Keratinocyte (primary cell): Measurements from ENCODE around the gene CYB5R4. TPM values are rescaled to one million over a fixed set of nuclear protein-coding genes. Genes with fewer than 3 reads are reported as not detected.
A peak's percentile ranks its signal among the peaks of the same experiment; 100 is the strongest.

Source experiments
- DNase-seq: peaks from one replicate; pipeline ENCODE4 v3.0.0-alpha.2; 2011; ENCODE audit warnings: low read depth, missing footprints, low spot score
- FAIRE-seq: peaks from 2 replicates; lab custom pipeline; 2011; peaks lifted over from hg19 to GRCh38; lab: Jason Lieb, UNC
- H2AFZ ChIP-seq: 2 replicates; pipeline ENCODE4 v1.6.0; 2012; ENCODE audit warnings: low read length, control low read depth, inconsistent platforms; ENCODE audit not compliant: control insufficient read depth
- H3K27ac ChIP-seq: 2 replicates; pipeline ENCODE4 v1.5.1; 2011; ENCODE audit warnings: low read length; ENCODE audit not compliant: control insufficient read depth, insufficient read depth
- H3K27me3 ChIP-seq: 3 replicates; pipeline ENCODE4 v1.6.0; 2011; ENCODE audit warnings: low read length; ENCODE audit not compliant: control insufficient read depth, insufficient read depth; ENCODE audit errors: extremely low read depth
- H3K36me3 ChIP-seq, 2 experiments: 2 replicates in 1 of 2; 3 replicates in 1 of 2; pipeline ENCODE4 v1.5.1; 2011; ENCODE audit warnings: low read length in 2 of 2, mild to moderate bottlenecking in 1 of 2; ENCODE audit not compliant: control insufficient read depth in 2 of 2, insufficient read depth in 2 of 2; ENCODE audit errors: extremely low read depth in 1 of 2
- H3K4me1 ChIP-seq: 3 replicates; pipeline ENCODE4 v1.5.1; 2011; ENCODE audit warnings: low read length; ENCODE audit not compliant: control insufficient read depth, insufficient read depth; ENCODE audit errors: extremely low read depth
- H3K4me2 ChIP-seq: 3 replicates; pipeline ENCODE4 v1.6.0; 2011; ENCODE audit warnings: low read depth, low read length; ENCODE audit not compliant: control insufficient read depth, insufficient read depth; ENCODE audit errors: extremely low read depth
- H3K4me3 ChIP-seq, 3 experiments: fragments of 200-600 bp in 1 of 3; sonication (generic) in 1 of 3; 2 replicates in 2 of 3; 3 replicates in 1 of 3; pipeline ENCODE4 v1.5.1; 2011 to 2016; ENCODE audit warnings: low read length in 3 of 3, mild to moderate bottlenecking in 3 of 3, control low read depth in 2 of 3, inconsistent platforms in 1 of 3, low read depth in 1 of 3, mixed read lengths in 1 of 3, mixed run types in 1 of 3, moderate library complexity in 1 of 3; ENCODE audit not compliant: control insufficient read depth in 2 of 3, insufficient read depth in 2 of 3; ENCODE audit errors: extremely low read depth in 1 of 3
- H3K79me2 ChIP-seq: 2 replicates; pipeline ENCODE4 v1.6.0; 2012; ENCODE audit warnings: low read length; ENCODE audit not compliant: control insufficient read depth, insufficient read depth
- H3K9ac ChIP-seq: 3 replicates; pipeline ENCODE4 v1.6.0; 2011; ENCODE audit warnings: low read length; ENCODE audit not compliant: control insufficient read depth, insufficient read depth; ENCODE audit errors: extremely low read depth
- H3K9me1 ChIP-seq: 3 replicates; pipeline ENCODE4 v1.6.0; 2011; ENCODE audit warnings: low read length; ENCODE audit not compliant: control insufficient read depth, insufficient read depth; ENCODE audit errors: extremely low read depth
- H3K9me3 ChIP-seq: 2 replicates; pipeline ENCODE4 v1.5.1; 2012; ENCODE audit warnings: low read depth, low read length; ENCODE audit not compliant: control insufficient read depth
- H4K20me1 ChIP-seq: 3 replicates; pipeline ENCODE4 v1.6.0; 2011; ENCODE audit warnings: low read length; ENCODE audit not compliant: control insufficient read depth, insufficient read depth; ENCODE audit errors: extremely low read depth
- EZH2 ChIP-seq: IDR thresholded peaks from one replicate; pipeline ENCODE4 v1.6.1; 2012; ENCODE audit warnings: inconsistent platforms, mild to moderate bottlenecking, low read length, moderate library complexity
- dilution Hi-C: fragments of 300-500 bp; cut with MboI; formaldehyde crosslinking; loops from one replicate; pipeline ENCODE4 v1.7.0; 2020; ENCODE audit warnings: low sequenced_read_pairs; ENCODE audit not compliant: extremely low pct_ligation_motif_present
- polyA plus RNA-seq, 5 experiments: library from polyadenylated mRNA; depleted of rRNA in 3 of 5; stranded (reverse) in 3 of 5; stranded (forward) in 1 of 5; unstranded in 1 of 5; fragments of >200 nt; gene quantifications; 1 replicate in 1 of 5; 2 replicates in 3 of 5; 3 replicates in 1 of 5; pipeline versions ENCODE4 v1.2.1 to v1.2.3, GENCODE V29; 2011 to 2012; ENCODE audit warnings: missing spikeins in 2 of 5, low read depth in 1 of 5, low replicate concordance in 1 of 5
- TF ChIP-seq, protein P1 (sequence below), 3 experiments: IDR thresholded peaks in 1 of 3; conservative IDR thresholded peaks in 1 of 3; optimal IDR thresholded peaks in 1 of 3; 2 replicates in 2 of 3; 3 replicates in 1 of 3; pipeline versions ENCODE3 to v1.5.1; 2011; ENCODE audit warnings: low read length in 3 of 3, mild to moderate bottlenecking in 3 of 3, moderate library complexity in 2 of 3, control low read depth in 1 of 3, inconsistent platforms in 1 of 3; ENCODE audit not compliant: insufficient read depth in 2 of 3; ENCODE audit errors: extremely low read depth in 1 of 3

The CYB5R4 gene
- polyA plus RNA-seq, 1 donor (not counting 4 experiments of a cell fraction or from before 2014, with no cell fraction given), result 14.0 TPM

DNA sequence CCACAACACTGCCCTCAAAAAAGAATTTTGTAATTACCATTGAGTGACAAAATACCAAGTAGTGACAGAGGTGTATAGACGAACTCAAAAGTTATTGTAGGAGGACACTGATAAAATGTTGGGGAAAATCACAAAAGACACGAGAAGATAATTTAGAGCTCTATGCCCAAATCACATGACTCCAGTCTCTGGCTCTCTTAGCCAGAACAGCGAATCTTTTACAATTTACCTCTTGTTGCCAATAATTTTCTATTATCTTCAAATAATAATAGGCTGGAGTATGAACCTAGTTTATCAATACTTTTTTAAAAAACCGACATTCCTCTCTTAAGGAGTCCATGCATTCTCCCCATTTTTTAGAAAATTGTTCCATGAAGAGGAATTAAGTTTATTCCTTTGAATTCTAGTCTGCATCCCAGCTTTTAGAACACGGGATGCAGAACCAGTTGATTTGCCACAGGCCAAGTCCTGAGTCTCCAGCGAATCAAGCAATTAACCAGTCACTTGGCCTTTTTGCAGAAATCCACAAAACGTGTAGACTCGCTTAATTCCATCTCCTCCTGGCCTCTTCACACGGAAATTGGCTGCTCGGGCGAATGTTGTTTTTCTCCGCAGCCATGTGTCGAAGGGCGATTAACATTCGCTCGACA, 6.8 kb upstream of the CYB5R4 start:
- Histone ChIP-seq H3K9me3 (no peaks in the 10 kb centered on the region), H4K20me1 (no peaks in the 10 kb centered on the region), H3K36me3 (no peaks in the 10 kb centered on the region), H2AFZ (peak overlapping the region; percentile 80), H3K4me2 (peak overlapping the region; percentile 82), H3K79me2 (no peaks in the 10 kb centered on the region), H3K27ac (no peak overlapping the region), H3K27me3 (peaks cover 18% of the 10 kb centered on the region), H3K4me3 (peak overlapping the region; percentile 27 to 65 (median 58)), H3K9ac (no peak overlapping the region), H3K4me1 (peaks cover 3% of the 10 kb centered on the region), H3K9me1 (no peaks in the 10 kb centered on the region)
- FAIRE-seq (no peak), DNase-seq (no peak)
- dilution Hi-C loops, result no loop called here
- TF ChIP-seq, protein P1, sequence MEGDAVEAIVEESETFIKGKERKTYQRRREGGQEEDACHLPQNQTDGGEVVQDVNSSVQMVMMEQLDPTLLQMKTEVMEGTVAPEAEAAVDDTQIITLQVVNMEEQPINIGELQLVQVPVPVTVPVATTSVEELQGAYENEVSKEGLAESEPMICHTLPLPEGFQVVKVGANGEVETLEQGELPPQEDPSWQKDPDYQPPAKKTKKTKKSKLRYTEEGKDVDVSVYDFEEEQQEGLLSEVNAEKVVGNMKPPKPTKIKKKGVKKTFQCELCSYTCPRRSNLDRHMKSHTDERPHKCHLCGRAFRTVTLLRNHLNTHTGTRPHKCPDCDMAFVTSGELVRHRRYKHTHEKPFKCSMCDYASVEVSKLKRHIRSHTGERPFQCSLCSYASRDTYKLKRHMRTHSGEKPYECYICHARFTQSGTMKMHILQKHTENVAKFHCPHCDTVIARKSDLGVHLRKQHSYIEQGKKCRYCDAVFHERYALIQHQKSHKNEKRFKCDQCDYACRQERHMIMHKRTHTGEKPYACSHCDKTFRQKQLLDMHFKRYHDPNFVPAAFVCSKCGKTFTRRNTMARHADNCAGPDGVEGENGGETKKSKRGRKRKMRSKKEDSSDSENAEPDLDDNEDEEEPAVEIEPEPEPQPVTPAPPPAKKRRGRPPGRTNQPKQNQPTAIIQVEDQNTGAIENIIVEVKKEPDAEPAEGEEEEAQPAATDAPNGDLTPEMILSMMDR (optimal IDR thresholded peaks at IDR 0.05 in 1 of 3, IDR thresholded peaks at IDR 0.05 in 1 of 3, conservative IDR thresholded peaks at IDR 0.05 in 1 of 3; ENCODE audit: extremely low read depth in 1 of 3, insufficient read depth in 2 of 3, low read length in 3 of 3), result no peak
- peak; percentile 1 for TF ChIP-seq EZH2

DNA sequence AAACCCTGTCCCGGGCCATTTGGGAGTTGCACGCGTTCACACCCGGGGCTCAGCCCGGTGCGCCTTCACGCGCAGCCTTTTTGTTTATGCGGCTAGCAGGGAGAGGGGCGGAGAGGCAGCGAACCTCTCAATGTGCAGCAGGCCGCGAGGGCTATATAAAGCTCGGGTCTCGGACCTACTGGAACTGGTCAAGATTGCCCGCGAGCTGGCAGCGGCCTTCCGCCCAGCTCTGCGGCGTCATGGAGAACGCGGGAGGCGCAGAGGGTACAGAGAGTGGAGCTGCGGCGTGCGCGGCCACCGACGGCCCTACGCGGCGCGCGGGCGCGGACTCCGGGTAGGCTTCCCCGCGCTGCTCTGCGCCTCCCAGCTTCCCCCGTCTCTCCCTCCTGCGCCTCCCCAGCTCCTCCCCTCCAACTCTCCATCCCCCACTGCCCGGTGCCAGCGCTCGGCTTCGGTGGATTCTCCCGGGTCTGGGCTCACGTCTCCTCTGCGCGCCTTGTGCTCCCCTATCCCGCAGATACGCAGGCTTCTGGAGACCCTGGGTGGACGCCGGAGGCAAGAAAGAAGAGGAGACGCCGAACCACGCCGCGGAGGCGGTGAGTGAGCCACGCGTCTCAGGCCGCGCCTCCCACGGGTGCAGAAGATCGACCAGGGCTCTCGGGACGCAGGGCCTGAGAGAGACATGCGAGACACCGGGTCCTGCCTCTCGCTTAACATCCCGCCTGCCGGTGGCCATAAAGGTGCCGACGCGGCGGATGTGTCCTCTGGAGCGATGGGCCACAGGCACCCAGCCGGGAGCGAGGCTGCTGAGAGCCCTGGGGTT, 6.1 kb upstream of the CYB5R4 start, which contains the start of gene RIPPLY2:
Gene RIPPLY2, plus strand, starts transcription at position 183 of the 823 bp plus-strand sequence. Its CDS starts 57 bp downstream, at position 240.
- H3K4me3 ChIP-seq, result peak within 1 kb of the TSS; percentile 27 to 65 (median 58)
- H3K4me2 ChIP-seq, result peak within 1 kb of the TSS; percentile 82
- no peaks in the 10 kb centered on the region for H3K9me1 ChIP-seq
- peaks cover 3% of the 10 kb centered on the region for H3K4me1 ChIP-seq
- no peaks in the 10 kb centered on the region for H3K9me3 ChIP-seq
- dilution Hi-C loops, result no loop called here
- peak within 1 kb of the TSS; percentile 80 for H2AFZ ChIP-seq
- H3K36me3 ChIP-seq, result no peaks in the 10 kb centered on the region
- no peak within 1 kb of the TSS for H3K9ac ChIP-seq
- H4K20me1 ChIP-seq, result no peaks in the 10 kb centered on the region
- TF ChIP-seq EZH2, result peak; percentile 8
- TF ChIP-seq, protein P1 (optimal IDR thresholded peaks at IDR 0.05 in 1 of 3, IDR thresholded peaks at IDR 0.05 in 1 of 3, conservative IDR thresholded peaks at IDR 0.05 in 1 of 3; ENCODE audit: extremely low read depth in 1 of 3, insufficient read depth in 2 of 3, low read length in 3 of 3), result no peak
- FAIRE-seq (no peak), DNase-seq (no peak)
- H3K27ac ChIP-seq, result no peak within 1 kb of the TSS
- H3K79me2 ChIP-seq, result no peaks in the 10 kb centered on the region
- peaks cover 18% of the 10 kb centered on the region for H3K27me3 ChIP-seq
